GM06990 (cell line): ENCODE results near the gene GNG14.

Experiments
- DNase-seq: peaks from one replicate; pipeline ENCODE4 v3.0.0-alpha.2; 2011; ENCODE audit not compliant: insufficient read length; ENCODE audit errors: extremely low read depth
- H3K27me3 ChIP-seq: replicated peaks from 2 replicates; pipeline ENCODE4 v1.6.0; 2011; ENCODE audit warnings: low read length; ENCODE audit not compliant: control insufficient read depth, insufficient read depth
- H3K36me3 ChIP-seq: 2 replicates; pipeline ENCODE4 v1.5.1; 2011; ENCODE audit warnings: low read length; ENCODE audit not compliant: control insufficient read depth, insufficient read depth
- H3K4me3 ChIP-seq: replicated peaks from 2 replicates; pipeline ENCODE4 v1.5.1; 2011; ENCODE audit warnings: low read depth, mild to moderate bottlenecking, control low read depth, low read length
- TF ChIP-seq, protein P1 (sequence below): IDR thresholded peaks from 2 replicates; pipeline ENCODE4 v1.5.1; 2011; ENCODE audit warnings: low read length, control low read depth, mild to moderate bottlenecking, inconsistent platforms; ENCODE audit not compliant: insufficient read depth, poor library complexity, severe bottlenecking

GNG14 gene

DNA sequence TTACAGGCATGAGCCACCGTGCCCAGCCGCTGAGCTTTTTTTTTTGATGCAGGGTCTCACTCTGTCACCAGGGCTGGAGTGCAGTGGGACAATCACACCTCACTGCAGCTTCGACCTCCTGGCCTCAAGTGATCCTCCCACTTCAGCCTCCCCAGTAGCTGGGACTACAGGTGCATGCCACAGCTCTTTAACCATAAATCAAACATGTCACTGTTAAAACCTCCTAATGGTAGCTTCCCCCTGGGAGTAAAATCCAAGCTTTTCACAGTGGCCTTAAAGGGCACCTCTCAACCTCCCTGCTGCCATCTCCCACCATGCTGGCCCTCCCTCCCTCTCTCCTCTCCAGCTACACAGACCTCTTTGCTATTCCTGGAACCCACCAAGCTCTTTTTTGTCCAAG, 2.0 kb upstream of the GNG14 start:
- 0 out of 2 replicates have a peak, but pooled peaks cover 1% of the 10 kb centered on the region for H3K36me3 ChIP-seq
- TF ChIP-seq, protein P1, sequence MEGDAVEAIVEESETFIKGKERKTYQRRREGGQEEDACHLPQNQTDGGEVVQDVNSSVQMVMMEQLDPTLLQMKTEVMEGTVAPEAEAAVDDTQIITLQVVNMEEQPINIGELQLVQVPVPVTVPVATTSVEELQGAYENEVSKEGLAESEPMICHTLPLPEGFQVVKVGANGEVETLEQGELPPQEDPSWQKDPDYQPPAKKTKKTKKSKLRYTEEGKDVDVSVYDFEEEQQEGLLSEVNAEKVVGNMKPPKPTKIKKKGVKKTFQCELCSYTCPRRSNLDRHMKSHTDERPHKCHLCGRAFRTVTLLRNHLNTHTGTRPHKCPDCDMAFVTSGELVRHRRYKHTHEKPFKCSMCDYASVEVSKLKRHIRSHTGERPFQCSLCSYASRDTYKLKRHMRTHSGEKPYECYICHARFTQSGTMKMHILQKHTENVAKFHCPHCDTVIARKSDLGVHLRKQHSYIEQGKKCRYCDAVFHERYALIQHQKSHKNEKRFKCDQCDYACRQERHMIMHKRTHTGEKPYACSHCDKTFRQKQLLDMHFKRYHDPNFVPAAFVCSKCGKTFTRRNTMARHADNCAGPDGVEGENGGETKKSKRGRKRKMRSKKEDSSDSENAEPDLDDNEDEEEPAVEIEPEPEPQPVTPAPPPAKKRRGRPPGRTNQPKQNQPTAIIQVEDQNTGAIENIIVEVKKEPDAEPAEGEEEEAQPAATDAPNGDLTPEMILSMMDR = no peak
- no peaks in the 10 kb centered on the region for H3K27me3 ChIP-seq
- no peak for DNase-seq
- H3K4me3 ChIP-seq = no peak overlapping the region

DNA sequence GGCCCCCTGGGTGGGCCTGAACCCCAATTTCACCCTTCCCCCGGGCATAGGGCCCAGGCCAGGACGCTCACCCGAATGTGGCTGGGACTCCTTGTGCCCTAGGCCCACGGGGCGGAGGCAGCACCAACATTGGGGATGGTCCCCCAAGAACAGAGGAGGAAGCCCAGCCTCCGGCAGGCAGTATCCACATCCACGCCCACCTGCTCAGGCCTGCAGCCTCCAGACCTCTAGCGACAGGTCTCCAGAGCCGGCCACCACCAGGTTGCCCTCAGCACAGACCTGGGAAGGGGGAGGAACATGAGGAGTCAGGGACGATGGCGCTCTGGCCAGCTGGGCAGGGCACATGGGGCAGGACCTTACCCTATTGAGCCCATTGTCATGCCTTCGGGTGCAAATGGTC, 1.2 kb downstream of the GNG14 start:
- Histone ChIP-seq H3K4me3 (no peak overlapping the region), H3K27me3 (no peaks in the 10 kb centered on the region), H3K36me3 (peaks cover 4% of the 10 kb centered on the region)
- DNase-seq = no peak
- TF ChIP-seq, protein P1 = no peak

- TF ChIP-seq, protein P1 = no peak
- no peak overlapping the region for H3K4me3 ChIP-seq
- peaks cover 4% of the 10 kb centered on the region for H3K36me3 ChIP-seq
These were observed 1.9 kb downstream of the GNG14 start for GRCh38 chr19:12689581-12690216.

DNA sequence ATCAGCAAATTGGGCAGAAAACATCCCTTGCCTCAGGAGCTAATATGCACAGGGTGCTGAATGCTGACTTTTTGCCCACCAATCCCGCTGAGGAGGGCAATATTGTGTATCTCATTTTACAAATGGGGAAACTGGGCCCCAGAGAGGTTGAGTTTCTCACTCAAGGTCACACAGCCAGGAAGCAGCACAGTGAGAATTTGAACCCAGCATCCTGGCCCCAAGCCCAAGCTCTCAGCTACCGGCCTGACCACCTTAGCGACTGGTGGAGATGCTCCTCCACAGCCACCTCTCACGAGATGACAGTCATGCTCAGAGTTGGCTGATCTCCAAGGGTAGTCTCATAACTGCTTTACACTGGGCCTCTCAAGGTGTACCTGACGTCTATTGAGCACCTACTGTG, 5.2 kb downstream of the GNG14 start:
- peaks cover 3% of the 10 kb centered on the region for H3K36me3 ChIP-seq

More at GRCh38 chr19:12689581-12690216, 1.9 kb downstream of the GNG14 start:
- no peaks in the 10 kb centered on the region for H3K27me3 ChIP-seq
- DNase-seq = no peak

GRCh38 chr19:12694641-12695040, 6.8 kb downstream of the GNG14 start:
- TF ChIP-seq, protein P1 = no peak
- no peak overlapping the region for H3K4me3 ChIP-seq
- no peak for DNase-seq

More for the DNA sequence above, 5.2 kb downstream of the GNG14 start:
- DNase-seq = no peak
- Histone ChIP-seq H3K4me3 (no peak overlapping the region), H3K27me3 (no peaks in the 10 kb centered on the region)
- TF ChIP-seq, protein P1 = no peak

GRCh38 chr19:12695096-12695495, 7.3 kb downstream of the GNG14 start:
- TF ChIP-seq, protein P1 = no peak
- H3K4me3 ChIP-seq = no peak overlapping the region
- peaks cover 6% of the 10 kb centered on the region for H3K36me3 ChIP-seq
- DNase-seq = no peak
- H3K27me3 ChIP-seq = no peaks in the 10 kb centered on the region

More at GRCh38 chr19:12694641-12695040, 6.8 kb downstream of the GNG14 start:
- Histone ChIP-seq H3K36me3 (peaks cover 3% of the 10 kb centered on the region), H3K27me3 (no peaks in the 10 kb centered on the region)
